Stomach (tissue), 4 donors: ENCODE results near the gene EPS8L3.

Source experiments
- POLR2A ChIP-seq, 4 donors: fragments of 450-650 bp; IDR thresholded peaks; one replicate each; pipeline ENCODE4 v1.6.1; 2016; ENCODE audit warnings: antibody characterized with exemption in 4 of 4, control low read depth in 2 of 4, mild to moderate bottlenecking in 1 of 4, moderate library complexity in 1 of 4
- TF ChIP-seq, protein P1 (sequence below), 7 experiments: fragments of 450-650 bp in 4 of 7; fragments of 200-600 bp in 3 of 7; sonication (generic) in 3 of 7; IDR thresholded peaks; one replicate each; pipeline ENCODE4 v1.5.1; 2016 to 2019; ENCODE audit warnings: antibody characterized with exemption in 7 of 7, control low read depth in 2 of 7, mild to moderate bottlenecking in 1 of 7

DNA sequence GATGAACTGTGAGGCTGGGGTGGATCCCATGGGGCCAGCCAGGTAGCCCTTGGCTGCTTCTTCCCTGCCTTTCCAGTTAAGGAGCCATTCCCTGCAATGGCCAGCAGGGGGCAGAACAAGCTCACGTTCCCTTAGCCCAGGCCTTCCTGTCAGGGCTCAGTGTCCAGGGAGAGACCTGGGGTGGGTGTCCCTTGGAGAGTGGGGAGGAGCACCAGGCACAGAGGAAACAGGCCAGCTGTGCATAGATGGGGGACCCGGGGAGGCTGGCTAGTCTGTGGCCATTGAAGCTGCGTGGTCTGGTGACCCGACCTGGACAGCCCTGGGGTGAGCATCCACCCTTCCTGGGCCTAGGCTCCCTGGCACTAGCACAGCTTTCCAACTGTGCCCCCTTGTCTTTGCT is 13.2 kb upstream of the EPS8L3 start:
- TF ChIP-seq, protein P1, sequence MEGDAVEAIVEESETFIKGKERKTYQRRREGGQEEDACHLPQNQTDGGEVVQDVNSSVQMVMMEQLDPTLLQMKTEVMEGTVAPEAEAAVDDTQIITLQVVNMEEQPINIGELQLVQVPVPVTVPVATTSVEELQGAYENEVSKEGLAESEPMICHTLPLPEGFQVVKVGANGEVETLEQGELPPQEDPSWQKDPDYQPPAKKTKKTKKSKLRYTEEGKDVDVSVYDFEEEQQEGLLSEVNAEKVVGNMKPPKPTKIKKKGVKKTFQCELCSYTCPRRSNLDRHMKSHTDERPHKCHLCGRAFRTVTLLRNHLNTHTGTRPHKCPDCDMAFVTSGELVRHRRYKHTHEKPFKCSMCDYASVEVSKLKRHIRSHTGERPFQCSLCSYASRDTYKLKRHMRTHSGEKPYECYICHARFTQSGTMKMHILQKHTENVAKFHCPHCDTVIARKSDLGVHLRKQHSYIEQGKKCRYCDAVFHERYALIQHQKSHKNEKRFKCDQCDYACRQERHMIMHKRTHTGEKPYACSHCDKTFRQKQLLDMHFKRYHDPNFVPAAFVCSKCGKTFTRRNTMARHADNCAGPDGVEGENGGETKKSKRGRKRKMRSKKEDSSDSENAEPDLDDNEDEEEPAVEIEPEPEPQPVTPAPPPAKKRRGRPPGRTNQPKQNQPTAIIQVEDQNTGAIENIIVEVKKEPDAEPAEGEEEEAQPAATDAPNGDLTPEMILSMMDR (IDR thresholded peaks at IDR 0.05): peak in 6 of 7 experiments; percentile 96 to 99 (median 98)
- no peak for TF ChIP-seq POLR2A (IDR thresholded peaks at IDR 0.05)
